ENCODE measurements around the gene AMOTL2. TPM values are rescaled to one million over a fixed set of nuclear protein-coding genes. Genes with fewer than 3 reads are reported as not detected.

AMOTL2 gene
- total RNA-seq, 2 experiments from 2014 or later = 0.31 TPM; not detected in 1

DNA sequence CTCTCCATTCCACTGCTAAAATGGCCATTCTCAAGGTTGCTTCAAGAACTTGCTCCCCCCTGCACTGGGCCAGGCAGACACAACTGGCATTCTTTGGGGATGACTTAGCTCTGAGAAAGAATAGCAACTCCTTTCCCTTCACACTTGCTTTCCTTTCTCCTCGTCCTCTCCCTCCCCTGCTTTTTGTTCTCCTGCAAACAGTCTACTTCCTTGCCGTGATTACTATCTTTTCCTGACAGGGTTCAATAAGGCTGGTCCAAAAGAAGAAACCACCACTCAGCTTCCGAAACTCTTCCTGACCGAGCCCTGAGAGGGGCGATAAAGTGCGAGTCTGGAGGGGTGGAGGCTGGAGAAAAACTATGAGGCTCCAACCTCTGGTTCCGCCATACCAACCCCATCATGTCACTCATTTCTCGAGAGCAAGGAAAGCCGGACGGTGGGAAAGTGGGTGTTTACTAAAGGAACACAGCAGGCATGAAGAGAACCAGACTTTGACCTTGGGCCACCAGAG, 5.0 kb downstream of the AMOTL2 start:
- H3K4me3 Mint-ChIP-seq = no peak overlapping the region
- no peaks in the 10 kb centered on the region for H3K9me3 Mint-ChIP-seq
- DNase-seq = no peak
- CTCF ChIA-PET = no interaction called here
- H3K4me1 Mint-ChIP-seq (ENCODE audit: low read depth) = peaks cover 12% of the 10 kb centered on the region
- intact Hi-C loops (cut with micrococcal nuclease) = no loop called here
- H3K36me3 Mint-ChIP-seq (ENCODE audit: low read depth) = no peaks in the 10 kb centered on the region
- no peak overlapping the region for H3K27ac Mint-ChIP-seq
- peaks cover 12% of the 10 kb centered on the region for H3K27me3 Mint-ChIP-seq (ENCODE audit: low read depth)

DNA sequence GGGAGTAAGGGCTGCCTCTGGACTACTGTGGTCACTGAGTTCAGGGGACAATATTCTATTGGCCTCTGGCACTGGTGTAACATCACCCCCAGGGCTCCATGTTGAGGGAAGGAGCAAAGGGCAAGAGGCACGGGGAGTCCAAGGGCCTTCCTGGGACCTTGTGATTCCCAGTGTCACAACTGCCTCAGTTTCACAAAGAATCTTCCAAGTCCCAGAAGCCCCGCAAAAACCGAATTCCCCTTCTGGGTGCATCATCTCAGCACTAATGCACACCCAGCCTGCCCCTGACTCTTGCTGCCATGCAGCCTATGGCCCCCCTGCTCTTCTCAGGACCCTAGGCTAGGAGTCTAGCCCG, 5.5 kb downstream of the AMOTL2 start:
- intact Hi-C loops (cut with micrococcal nuclease) = no loop called here
- H3K27me3 Mint-ChIP-seq (ENCODE audit: low read depth) = peaks cover 12% of the 10 kb centered on the region
- peaks cover 14% of the 10 kb centered on the region for H3K4me1 Mint-ChIP-seq (ENCODE audit: low read depth)
- no peak for DNase-seq
- no peak overlapping the region for H3K4me3 Mint-ChIP-seq
- H3K27ac Mint-ChIP-seq = no peak overlapping the region
- H3K36me3 Mint-ChIP-seq (ENCODE audit: low read depth) = no peaks in the 10 kb centered on the region
- no peaks in the 10 kb centered on the region for H3K9me3 Mint-ChIP-seq
- CTCF ChIA-PET = no interaction called here

DNA sequence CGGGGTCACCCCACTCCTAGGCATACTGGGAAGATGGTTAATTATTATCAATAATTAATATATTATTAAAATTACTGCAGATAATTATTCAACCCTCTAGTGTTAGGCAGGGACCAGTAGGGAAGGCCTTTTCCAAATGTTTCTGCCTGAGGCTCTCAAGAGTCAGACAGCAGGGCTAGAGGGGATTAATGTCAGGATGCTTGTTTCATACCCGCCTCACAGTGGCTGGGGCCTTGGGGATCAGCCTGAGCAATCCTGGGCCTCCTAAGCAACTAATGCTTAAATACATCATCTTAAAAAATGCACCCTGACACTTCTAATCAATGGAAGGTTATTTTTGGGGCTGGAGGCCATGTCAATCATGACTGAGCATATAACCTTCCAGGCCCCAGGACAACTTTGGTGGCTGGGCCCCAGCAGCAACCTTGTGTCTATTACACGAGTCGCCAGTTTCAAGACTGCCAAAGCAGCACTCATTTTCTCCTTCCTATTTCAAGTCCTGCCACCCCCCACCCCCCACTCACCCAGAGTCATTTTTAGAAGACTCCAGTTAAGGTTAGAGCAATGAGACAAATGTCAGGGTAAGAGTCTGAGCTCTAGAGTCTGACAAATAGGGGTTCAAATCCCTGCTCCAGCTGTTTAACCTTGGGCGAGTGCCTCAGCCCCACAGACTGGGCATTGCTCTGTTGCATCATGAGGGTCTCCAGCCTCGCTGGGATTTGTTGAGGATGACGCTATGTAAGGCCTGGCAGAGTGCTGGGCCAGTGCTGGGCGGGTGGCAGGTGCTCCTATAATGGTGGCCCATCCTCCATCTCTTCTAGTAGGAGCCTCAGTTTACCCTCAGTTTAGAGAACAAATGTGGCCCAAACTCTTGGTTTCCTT, 6.1 kb downstream of the AMOTL2 start:
- Mint-ChIP-seq H3K4me1 (ENCODE audit: low read depth) (peaks cover 20% of the 10 kb centered on the region), H3K27ac (no peak overlapping the region), H3K9me3 (no peaks in the 10 kb centered on the region), H3K4me3 (no peak overlapping the region), H3K36me3 (ENCODE audit: low read depth) (no peaks in the 10 kb centered on the region), H3K27me3 (ENCODE audit: low read depth) (peaks cover 9% of the 10 kb centered on the region)
- CTCF ChIA-PET = interaction anchor here (1.0 kb wide), 1 partner anchor 10 kb away, joined by 3 read pairs; no protein-coding TSS in a partner anchor
- DNase-seq = peak; percentile 26
- intact Hi-C loops (cut with micrococcal nuclease) = no loop called here

DNA sequence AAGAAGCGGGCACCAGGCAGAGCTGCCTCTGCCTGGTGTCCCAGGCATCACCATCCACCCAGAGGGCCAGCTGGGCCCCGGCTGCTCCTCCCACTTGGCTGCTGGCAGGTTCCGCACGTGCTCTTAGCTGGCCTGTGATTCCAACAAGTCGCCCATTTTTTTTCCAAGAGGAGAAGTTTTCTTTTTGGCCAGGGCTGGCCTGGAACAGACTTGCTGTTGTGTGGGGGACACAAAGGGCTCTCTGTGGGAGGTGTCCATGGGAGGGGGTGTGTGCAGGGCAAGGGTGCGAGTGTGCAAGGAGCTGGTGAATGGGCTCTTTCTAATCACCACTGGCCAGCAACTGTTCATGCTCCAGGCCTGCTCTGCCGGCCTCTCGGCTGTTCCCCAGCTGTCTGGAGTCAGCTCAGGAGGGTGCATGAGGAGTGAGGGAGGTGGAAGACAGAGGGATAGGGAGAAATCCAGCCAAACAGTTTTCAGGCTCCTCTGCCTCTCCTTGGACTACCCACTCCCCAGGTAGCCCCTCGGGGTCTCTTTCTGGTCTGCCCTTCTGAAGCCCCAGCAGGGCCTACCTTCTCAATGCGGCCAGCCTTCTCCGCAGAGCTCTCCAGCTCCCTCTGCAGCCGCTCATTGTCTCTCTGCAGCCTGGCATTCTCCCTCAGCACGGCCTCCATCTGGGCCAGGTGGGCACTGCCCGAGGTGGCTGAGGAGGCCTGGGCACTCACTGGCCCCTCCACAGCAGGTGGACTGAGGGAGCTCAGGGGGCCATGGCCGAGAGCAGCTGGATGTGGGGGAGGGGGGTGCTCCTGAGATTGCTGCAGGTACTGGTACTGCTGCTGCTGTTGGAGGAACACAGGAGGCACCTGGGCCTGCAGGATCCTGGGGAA, 7.1 kb downstream of the AMOTL2 start:
- H3K4me3 Mint-ChIP-seq = no peak overlapping the region
- intact Hi-C loops (cut with micrococcal nuclease) = no loop called here
- DNase-seq = no peak
- CTCF ChIA-PET = interaction anchor here (0.8 to 1.0 kb wide), 3 partner anchors 9 to 169 kb away, joined by 3 read pairs; no protein-coding TSS in a partner anchor
- H3K36me3 Mint-ChIP-seq (ENCODE audit: low read depth) = no peaks in the 10 kb centered on the region
- H3K4me1 Mint-ChIP-seq (ENCODE audit: low read depth) = peaks cover 22% of the 10 kb centered on the region
- no peaks in the 10 kb centered on the region for H3K9me3 Mint-ChIP-seq
- H3K27ac Mint-ChIP-seq = no peak overlapping the region
- H3K27me3 Mint-ChIP-seq (ENCODE audit: low read depth) = peaks cover 5% of the 10 kb centered on the region

DNA sequence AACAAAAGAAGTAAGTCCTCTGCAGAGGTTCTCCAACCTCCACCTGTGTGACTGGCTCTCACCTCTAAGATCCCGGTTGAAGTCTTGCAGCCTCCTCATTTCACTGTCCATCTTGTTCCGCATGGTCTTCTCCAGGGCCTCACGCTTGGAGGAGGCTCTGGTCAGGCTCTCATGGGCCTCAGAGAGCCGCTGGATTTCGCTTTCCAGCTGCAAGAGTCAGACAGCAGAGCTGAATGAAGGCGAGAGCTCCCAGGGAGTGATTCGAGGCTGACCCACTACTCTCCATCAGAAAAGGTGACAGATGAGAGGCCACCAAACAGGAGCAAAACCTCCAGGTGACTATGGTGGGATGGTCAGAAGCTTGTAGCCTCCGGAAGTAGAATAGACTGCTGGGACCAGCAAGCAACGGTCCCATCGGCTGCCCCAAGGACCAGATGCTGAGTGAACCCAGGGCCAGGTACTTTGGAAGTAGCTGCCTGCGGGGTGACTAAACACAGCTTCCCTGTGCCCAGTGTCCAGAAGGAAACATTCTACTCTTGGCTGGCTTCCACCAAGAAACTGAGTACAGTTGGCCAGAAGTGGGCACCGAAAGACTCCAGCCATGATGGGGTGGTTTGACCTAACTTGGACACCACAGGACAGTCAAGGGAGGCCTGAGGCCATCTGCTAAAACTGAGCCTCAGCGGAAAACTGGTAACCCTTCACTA, 7.9 kb downstream of the AMOTL2 start:
- Mint-ChIP-seq H3K27me3 (ENCODE audit: low read depth) (no peaks in the 10 kb centered on the region), H3K4me3 (no peak overlapping the region), H3K4me1 (ENCODE audit: low read depth) (peaks cover 22% of the 10 kb centered on the region), H3K27ac (no peak overlapping the region), H3K9me3 (no peaks in the 10 kb centered on the region), H3K36me3 (ENCODE audit: low read depth) (no peaks in the 10 kb centered on the region)
- CTCF ChIA-PET = interaction anchor here (0.6 to 0.9 kb wide), 3 partner anchors 57 to 168 kb away, joined by 3 read pairs; no protein-coding TSS in a partner anchor
- DNase-seq = no peak
- intact Hi-C loops (cut with micrococcal nuclease) = no loop called here

DNA sequence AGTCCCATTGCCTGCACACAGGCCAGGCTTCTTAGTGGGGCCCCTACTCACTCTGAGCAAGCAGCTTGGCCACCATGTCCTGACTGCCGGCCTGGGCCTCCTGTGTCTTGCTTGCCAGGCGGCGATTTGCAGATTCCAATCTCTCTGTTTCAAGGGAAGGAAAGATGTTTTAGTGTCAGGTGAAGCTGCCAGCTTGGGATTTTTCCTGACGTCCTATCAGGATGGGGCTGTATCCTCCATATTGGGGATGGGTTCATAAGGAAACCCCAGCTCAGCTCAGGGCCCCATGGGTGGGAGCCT, 8.5 kb downstream of the AMOTL2 start:
- Mint-ChIP-seq H3K4me1 (ENCODE audit: low read depth) (peaks cover 22% of the 10 kb centered on the region), H3K36me3 (ENCODE audit: low read depth) (no peaks in the 10 kb centered on the region), H3K27ac (no peak overlapping the region), H3K9me3 (no peaks in the 10 kb centered on the region), H3K4me3 (no peak overlapping the region), H3K27me3 (ENCODE audit: low read depth) (no peaks in the 10 kb centered on the region)
- CTCF ChIA-PET = interaction anchor here (0.6 to 0.8 kb wide), 2 partner anchors 58 to 83 kb away, joined by 3 to 4 read pairs; no protein-coding TSS in a partner anchor
- intact Hi-C loops (cut with micrococcal nuclease) = no loop called here
- DNase-seq = no peak

DNA sequence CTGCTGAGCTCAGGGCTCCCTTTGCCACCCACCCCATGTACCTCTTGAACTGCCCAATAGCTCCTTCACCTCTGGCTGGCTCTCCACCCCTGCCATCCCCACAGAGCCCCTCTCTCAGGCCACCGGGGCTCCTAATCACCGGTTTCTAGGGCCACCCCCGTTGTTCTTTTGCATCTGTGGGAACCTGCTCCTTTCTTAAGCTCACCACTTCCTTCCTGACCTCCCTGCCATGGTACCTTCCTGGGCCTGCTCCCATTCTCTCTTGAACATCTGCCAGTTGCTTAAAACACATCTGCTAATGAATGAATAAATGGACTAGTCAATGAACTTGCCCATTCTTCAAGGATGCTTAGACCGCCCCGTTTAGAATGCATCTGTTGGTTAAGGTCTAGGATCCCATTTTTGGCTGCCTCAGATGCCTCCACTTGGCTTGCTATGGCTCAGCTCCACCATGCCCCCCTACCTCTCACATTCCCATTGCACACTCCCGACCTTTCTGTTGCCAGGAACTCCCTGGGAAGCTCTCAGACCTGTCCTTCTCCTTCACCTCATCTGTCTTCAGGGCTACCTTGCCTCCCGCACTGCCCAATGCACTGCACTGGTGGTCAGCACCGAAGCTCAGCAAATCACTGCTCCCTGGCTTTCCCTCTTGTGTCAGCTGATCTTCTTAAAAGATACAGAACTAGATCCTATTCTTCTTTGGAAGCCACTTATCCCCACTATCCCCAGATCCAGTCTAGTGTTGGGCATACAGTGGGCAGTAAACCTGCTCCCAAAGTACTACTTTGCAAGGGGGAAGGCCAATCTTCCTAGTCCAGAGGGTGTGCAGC, 9.1 kb downstream of the AMOTL2 start:
- DNase-seq = no peak
- no peak overlapping the region for H3K27ac Mint-ChIP-seq
- intact Hi-C loops (cut with micrococcal nuclease) = no loop called here
- no peaks in the 10 kb centered on the region for H3K27me3 Mint-ChIP-seq (ENCODE audit: low read depth)
- CTCF ChIA-PET = interaction anchor here (0.6 to 3.1 kb wide), 9 partner anchors 57 to 366 kb away, joined by 3 to 13 read pairs (median 3); no protein-coding TSS in a partner anchor
- no peaks in the 10 kb centered on the region for H3K9me3 Mint-ChIP-seq
- peak overlapping the region; percentile 28 for H3K4me3 Mint-ChIP-seq
- H3K4me1 Mint-ChIP-seq (ENCODE audit: low read depth) = peaks cover 22% of the 10 kb centered on the region
- H3K36me3 Mint-ChIP-seq (ENCODE audit: low read depth) = no peaks in the 10 kb centered on the region

DNA sequence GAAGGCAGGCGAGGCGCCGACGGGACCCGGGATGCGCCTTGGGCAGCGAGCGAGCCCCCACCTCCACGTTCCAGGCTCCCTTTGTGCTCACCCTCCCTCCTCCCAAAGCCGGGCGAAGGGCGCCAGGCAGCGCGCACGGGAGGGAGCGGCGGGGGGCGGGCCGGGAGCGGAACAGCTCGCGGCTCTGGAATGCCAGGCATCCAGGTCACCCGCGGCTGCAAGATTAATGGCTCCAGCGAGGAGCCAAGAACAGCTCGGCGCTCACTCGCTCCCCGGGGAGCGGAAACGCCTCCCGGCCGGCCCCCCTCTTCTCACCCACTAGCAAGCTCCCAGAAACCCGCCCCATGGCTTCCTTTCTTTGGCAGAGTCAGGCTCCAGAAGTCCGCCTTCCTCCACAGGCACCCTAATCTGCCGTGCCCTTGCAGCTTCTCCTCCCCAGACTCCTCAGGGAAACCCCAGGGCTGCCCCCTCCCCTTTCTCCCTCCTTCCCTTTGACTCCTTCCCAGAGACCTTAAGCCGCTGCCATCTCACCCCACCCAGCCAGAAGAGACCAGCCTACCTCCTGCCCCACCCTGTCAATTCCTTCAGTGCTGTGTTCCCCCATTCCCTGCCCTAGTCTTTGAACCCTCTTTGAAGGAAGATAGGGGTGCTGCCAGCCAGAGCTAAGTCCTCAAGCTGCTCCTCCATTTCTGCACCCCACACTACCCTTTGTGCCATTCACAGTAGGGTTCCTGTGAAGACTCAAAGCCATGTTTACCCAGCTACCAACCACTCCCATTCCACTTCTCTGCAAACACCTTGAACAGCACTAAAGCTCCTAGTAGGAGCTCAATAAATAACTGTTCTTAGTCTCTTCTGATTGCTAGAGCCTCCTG, 9.9 kb downstream of the AMOTL2 start:
- peak overlapping the region; percentile 48 for H3K4me3 Mint-ChIP-seq
- H3K36me3 Mint-ChIP-seq (ENCODE audit: low read depth) = no peaks in the 10 kb centered on the region
- intact Hi-C loops (cut with micrococcal nuclease) = no loop called here
- peaks cover 22% of the 10 kb centered on the region for H3K4me1 Mint-ChIP-seq (ENCODE audit: low read depth)
- H3K27me3 Mint-ChIP-seq (ENCODE audit: low read depth) = no peaks in the 10 kb centered on the region
- no peak overlapping the region for H3K27ac Mint-ChIP-seq
- peak; percentile 62 for DNase-seq
- no peaks in the 10 kb centered on the region for H3K9me3 Mint-ChIP-seq
- CTCF ChIA-PET = interaction anchor here (0.6 to 3.1 kb wide), 9 partner anchors 56 to 365 kb away, joined by 3 to 13 read pairs (median 3); no protein-coding TSS in a partner anchor

DNA sequence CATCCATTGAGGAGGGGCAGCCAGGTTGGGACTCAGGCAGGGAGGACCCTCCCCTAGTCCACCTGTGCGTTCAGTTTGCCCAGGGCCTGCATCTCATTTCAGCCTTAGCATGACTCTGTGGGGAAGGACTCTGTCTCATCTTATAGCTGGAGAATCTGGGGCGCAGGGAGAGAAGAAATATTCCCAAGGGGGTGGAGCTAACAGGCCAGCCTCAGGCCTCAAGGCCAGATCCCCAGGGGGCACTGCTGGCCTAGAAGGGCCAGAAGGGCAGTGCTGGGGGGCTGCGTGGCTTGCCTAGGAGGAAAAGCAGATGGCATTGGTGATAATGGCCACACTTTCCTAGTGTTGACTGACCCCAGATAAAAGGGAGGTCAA, 10.9 kb downstream of the AMOTL2 start:
- peak overlapping the region; percentile 48 for H3K4me3 Mint-ChIP-seq
- no peak overlapping the region for H3K27ac Mint-ChIP-seq
- CTCF ChIA-PET = interaction anchor here (1.4 to 3.1 kb wide), 3 partner anchors 55 to 151 kb away, joined by 5 to 13 read pairs (median 5); no protein-coding TSS in a partner anchor
- no peaks in the 10 kb centered on the region for H3K36me3 Mint-ChIP-seq (ENCODE audit: low read depth)
- H3K9me3 Mint-ChIP-seq = no peaks in the 10 kb centered on the region
- intact Hi-C loops (cut with micrococcal nuclease) = no loop called here
- no peak for DNase-seq
- H3K4me1 Mint-ChIP-seq (ENCODE audit: low read depth) = peaks cover 22% of the 10 kb centered on the region
- H3K27me3 Mint-ChIP-seq (ENCODE audit: low read depth) = no peaks in the 10 kb centered on the region

DNA sequence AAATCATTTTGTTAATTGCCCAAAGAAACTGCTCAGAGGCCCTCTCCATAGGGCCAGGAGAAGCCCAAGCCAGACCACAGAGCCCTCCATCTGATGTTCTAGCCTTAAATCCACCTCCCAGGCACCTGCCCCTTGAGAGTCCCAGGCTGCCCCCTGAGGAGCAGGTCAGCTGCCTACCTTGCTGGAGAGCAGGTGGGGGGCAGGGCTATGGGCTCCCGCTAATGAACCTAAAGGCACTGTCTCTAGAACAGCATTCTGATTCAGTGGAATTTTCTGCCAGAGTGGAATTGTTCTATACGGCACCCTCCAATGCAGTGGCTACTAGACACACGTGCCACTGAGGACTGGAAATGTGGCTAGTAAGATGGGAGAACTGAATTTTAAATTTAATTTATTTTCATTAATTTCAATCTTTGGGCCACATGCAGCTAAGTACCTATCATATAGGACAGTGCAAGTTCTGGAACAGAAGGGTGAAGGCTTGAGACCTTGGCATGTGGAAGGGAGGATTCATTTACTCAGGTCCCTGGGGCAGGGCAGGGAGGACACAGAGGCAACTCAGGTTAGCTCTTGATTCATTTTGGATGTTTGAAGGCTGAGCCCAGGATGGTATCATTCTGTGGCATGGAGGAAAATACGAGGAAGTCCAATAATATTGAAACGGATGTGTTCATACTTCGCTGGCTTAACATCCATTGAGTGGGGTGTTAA, 11.4 kb downstream of the AMOTL2 start:
- intact Hi-C loops (cut with micrococcal nuclease) = no loop called here

More for the DNA sequence above, 11.4 kb downstream of the AMOTL2 start:
- Mint-ChIP-seq H3K27me3 (ENCODE audit: low read depth) (no peaks in the 10 kb centered on the region), H3K4me1 (ENCODE audit: low read depth) (peaks cover 22% of the 10 kb centered on the region), H3K27ac (no peak overlapping the region), H3K9me3 (no peaks in the 10 kb centered on the region), H3K36me3 (ENCODE audit: low read depth) (no peaks in the 10 kb centered on the region), H3K4me3 (peak overlapping the region; percentile 44)
- CTCF ChIA-PET = interaction anchor here (1.4 to 3.1 kb wide), 2 partner anchors 55 to 150 kb away, joined by 5 to 13 read pairs; no protein-coding TSS in a partner anchor
- DNase-seq = no peak
